Small intestine (tissue), 7 donors: ENCODE data around the gene GRB10. TPM values are rescaled to one million over a fixed set of nuclear protein-coding genes. Genes with fewer than 3 reads are reported as not detected.

ENCODE experiments used
- DNase-seq, 2 donors: peaks; one replicate each; pipeline versions ENCODE4 v3.0.0 to v3.0.0-alpha.2; 2013
- FAIRE-seq: peaks from 2 replicates; lab custom pipeline; 2012; peaks lifted over from hg19 to GRCh38; lab: Jason Lieb, UNC
- H3K27ac ChIP-seq, 3 donors: one replicate each; pipeline ENCODE4 v1.5.1; 2013; ENCODE audit warnings: low read length in 2 of 3, mild to moderate bottlenecking in 2 of 3, control low read depth in 1 of 3, inconsistent platforms in 1 of 3, low read depth in 1 of 3, moderate library complexity in 1 of 3
- H3K27me3 ChIP-seq, 3 donors: one replicate each; pipeline ENCODE4 v1.6.1; 2013; ENCODE audit warnings: low read length in 3 of 3, inconsistent platforms in 1 of 3; ENCODE audit not compliant: control insufficient read depth in 3 of 3, insufficient read depth in 3 of 3
- H3K36me3 ChIP-seq, 3 donors: one replicate each; pipeline ENCODE4 v1.6.1; 2013; ENCODE audit warnings: low read length in 3 of 3, inconsistent platforms in 1 of 3, low read depth in 1 of 3, mild to moderate bottlenecking in 1 of 3, moderate library complexity in 1 of 3; ENCODE audit not compliant: control insufficient read depth in 3 of 3, insufficient read depth in 2 of 3
- H3K4me1 ChIP-seq, 3 donors: one replicate each; pipeline ENCODE4 v1.6.1; 2013; ENCODE audit warnings: low read length in 2 of 3, inconsistent platforms in 1 of 3, low read depth in 1 of 3, mild to moderate bottlenecking in 1 of 3, moderate library complexity in 1 of 3; ENCODE audit not compliant: control insufficient read depth in 3 of 3, insufficient read depth in 2 of 3
- H3K4me3 ChIP-seq, 3 donors: one replicate each; pipeline ENCODE4 v1.5.1; 2013; ENCODE audit warnings: low read length in 3 of 3, control low read depth in 1 of 3, inconsistent platforms in 1 of 3, low read depth in 1 of 3, mild to moderate bottlenecking in 1 of 3, moderate library complexity in 1 of 3
- H3K9me3 ChIP-seq, 2 donors: one replicate each; pipeline ENCODE4 v1.6.1; 2013; ENCODE audit warnings: low read depth in 1 of 2, low read length in 1 of 2; ENCODE audit not compliant: control insufficient read depth in 2 of 2, insufficient read depth in 1 of 2
- WGBS, 3 donors: extraction: QIAGEN DNeasy Blood & Tissue Kit; methylation state at CpG; one replicate each; pipeline ENCODE4 v1.1.7; 2013; 5-methylcytosine and 5-hydroxymethylcytosine counted together
- polyA plus RNA-seq, 4 donors: library from polyadenylated mRNA; stranded (reverse) in 3 of 4; unstranded in 1 of 4; fragments of 200-250 nt in 3 of 4; fragments of 120-200 nt in 1 of 4; gene quantifications; one replicate each; pipeline versions ENCODE4 v1.2.1 to v1.2.3, GENCODE V29; 2013
- donor health status: healthy with polysubstance abuse.
- donor health status: control.
- donor health status: control.
- donor health status: Bipolar disorder and iron deficiency.
- donor health status: healthy.

The GRB10 gene
- polyA plus RNA-seq, 4 donors, result 14.5 to 33.8 (median 22.1) TPM

GRCh38 chr7:50676740-50677637, 105.7 kb downstream of the GRB10 start:
- Histone ChIP-seq H3K4me3 (no peak overlapping the region), H3K4me1 (peaks cover 5 to 26% (median 17%) of the 10 kb centered on the region in 3 donors), H3K27ac (peak overlapping the region in 1 of 3 donors; percentile 63), H3K9me3 (no peaks in the 10 kb centered on the region), H3K27me3 (no peaks in the 10 kb centered on the region), H3K36me3 (peaks cover 2 to 19% (median 2%) of the 10 kb centered on the region in 3 donors)
- no peak for FAIRE-seq
- peak in 1 of 2 donors; percentile 56 for DNase-seq
- WGBS, 3 donors, result 33 to 64% (median 43%) methylated on average over 13 of the region's 13 CpGs

DNA sequence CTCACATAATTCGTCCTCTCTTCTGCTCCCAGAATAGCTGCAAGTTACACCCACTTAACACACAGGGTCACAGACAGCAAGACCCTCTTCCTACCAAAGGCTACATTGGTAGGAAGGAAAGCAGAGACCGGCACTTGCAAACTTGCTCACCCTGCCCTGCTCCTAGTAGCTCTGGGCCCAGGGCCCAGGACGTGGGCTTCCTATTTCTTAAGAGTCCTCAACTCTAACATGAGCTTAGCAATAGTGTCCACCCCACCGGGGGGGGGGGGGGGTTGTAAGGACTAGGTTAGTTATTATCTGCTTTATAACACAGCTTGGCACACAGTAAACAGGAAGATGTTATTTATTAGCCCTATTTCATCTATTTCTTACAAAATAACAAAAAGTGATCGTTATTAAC, 106.6 kb downstream of the GRB10 start:
- 57 to 58% (median 58%) methylated on average over 5 of the region's 5 CpGs for WGBS, 3 donors
- Histone ChIP-seq H3K36me3 (peaks cover 2 to 21% (median 2%) of the 10 kb centered on the region in 3 donors), H3K27ac (peak overlapping the region in 1 of 3 donors; percentile 63), H3K27me3 (no peaks in the 10 kb centered on the region), H3K9me3 (no peaks in the 10 kb centered on the region), H3K4me1 (peaks cover 3 to 18% (median 13%) of the 10 kb centered on the region in 3 donors), H3K4me3 (no peak overlapping the region)
- FAIRE-seq (no peak), DNase-seq (no peak)

- Histone ChIP-seq H3K27ac (no peak overlapping the region), H3K4me1 (peaks cover 3 to 16% (median 13%) of the 10 kb centered on the region in 3 donors), H3K27me3 (no peaks in the 10 kb centered on the region), H3K9me3 (no peaks in the 10 kb centered on the region), H3K4me3 (no peak overlapping the region), H3K36me3 (peaks cover 2 to 21% (median 2%) of the 10 kb centered on the region in 3 donors)
- DNase-seq (no peak), FAIRE-seq (no peak)
- WGBS, 3 donors, result 82 to 90% (median 88%) methylated on average over 11 of the region's 11 CpGs
Observed at GRCh38 chr7:50674896-50675835, 107.5 kb downstream of the GRB10 start.

DNA sequence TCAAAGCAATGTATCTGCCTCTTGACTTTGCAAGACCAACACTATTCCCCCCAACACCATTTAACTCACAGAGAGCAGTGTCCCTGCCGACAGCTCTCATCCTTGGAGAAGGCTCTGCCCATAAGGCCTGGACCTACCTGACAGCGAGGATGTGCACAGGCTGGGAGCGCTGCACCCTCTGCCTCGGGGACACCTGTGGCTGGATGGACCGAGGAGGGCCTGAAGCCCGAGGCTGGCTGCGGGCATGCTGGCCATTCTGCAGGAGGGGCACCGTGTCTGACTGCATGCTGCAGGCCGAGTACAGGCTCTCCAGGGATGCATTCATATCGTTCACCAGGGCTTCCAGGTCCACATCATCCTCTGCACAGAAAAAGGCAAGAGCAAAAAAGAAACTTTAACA, 108.4 kb downstream of the GRB10 start:
- Histone ChIP-seq H3K4me1 (peaks cover 3 to 16% (median 13%) of the 10 kb centered on the region in 3 donors), H3K4me3 (no peak overlapping the region), H3K27ac (no peak overlapping the region), H3K27me3 (no peaks in the 10 kb centered on the region), H3K36me3 (peaks cover 2 to 25% (median 2%) of the 10 kb centered on the region in 3 donors), H3K9me3 (no peaks in the 10 kb centered on the region)
- WGBS, 3 donors, result 86 to 91% (median 88%) methylated on average over 10 of the region's 10 CpGs
- no peak for DNase-seq
- FAIRE-seq, result no peak

- Histone ChIP-seq H3K27me3 (no peaks in the 10 kb centered on the region), H3K27ac (no peak overlapping the region), H3K4me3 (no peak overlapping the region), H3K4me1 (peaks cover 3 to 16% (median 13%) of the 10 kb centered on the region in 3 donors), H3K36me3 (peaks cover 2 to 30% (median 2%) of the 10 kb centered on the region in 3 donors), H3K9me3 (no peaks in the 10 kb centered on the region)
- WGBS, 3 donors, result 90 to 93% (median 92%) methylated on average over 10 of the region's 10 CpGs
- FAIRE-seq (no peak), DNase-seq (no peak)
Observed at GRCh38 chr7:50673096-50673495, 109.6 kb downstream of the GRB10 start.

- Histone ChIP-seq H3K4me3 (no peak overlapping the region), H3K27me3 (no peaks in the 10 kb centered on the region), H3K27ac (no peak overlapping the region), H3K9me3 (no peaks in the 10 kb centered on the region), H3K36me3 (peaks cover 2 to 33% (median 2%) of the 10 kb centered on the region in 3 donors), H3K4me1 (peaks cover 3 to 8% (median 6%) of the 10 kb centered on the region in 3 donors)
- FAIRE-seq (no peak), DNase-seq (no peak)
- WGBS, 3 donors, result 91 to 96% (median 95%) methylated on average over 11 of the region's 11 CpGs
Observed at GRCh38 chr7:50672045-50672444, 110.7 kb downstream of the GRB10 start.

- Histone ChIP-seq H3K9me3 (no peaks in the 10 kb centered on the region), H3K36me3 (peaks cover 2 to 34% (median 2%) of the 10 kb centered on the region in 3 donors), H3K4me3 (no peak overlapping the region), H3K27me3 (no peaks in the 10 kb centered on the region), H3K4me1 (peaks cover 0 to 3% (median 3%) of the 10 kb centered on the region in 3 donors), H3K27ac (no peak overlapping the region)
- FAIRE-seq, result no peak
- WGBS, 3 donors, result 64 to 78% (median 75%) methylated on average over 9 of the region's 9 CpGs
- no peak for DNase-seq
Observed at GRCh38 chr7:50671386-50671785, 111.3 kb downstream of the GRB10 start.

GRCh38 chr7:50669890-50670289, 112.8 kb downstream of the GRB10 start:
- H3K9me3 ChIP-seq, result no peaks in the 10 kb centered on the region
- H3K4me3 ChIP-seq, result no peak overlapping the region
- H3K4me1 ChIP-seq, result no peaks in the 10 kb centered on the region
- no peaks in the 10 kb centered on the region for H3K27me3 ChIP-seq
- peaks cover 2 to 44% (median 2%) of the 10 kb centered on the region in 3 donors for H3K36me3 ChIP-seq
- WGBS, 3 donors, result 30 to 31% (median 31%) methylated on average over 3 of the region's 3 CpGs
- H3K27ac ChIP-seq, result no peak overlapping the region
- FAIRE-seq (no peak), DNase-seq (no peak)
